ENCODE data around the gene PRRG2.
A peak's percentile ranks its signal among the peaks of the same experiment; 100 is the strongest.

Gene PRRG2

DNA sequence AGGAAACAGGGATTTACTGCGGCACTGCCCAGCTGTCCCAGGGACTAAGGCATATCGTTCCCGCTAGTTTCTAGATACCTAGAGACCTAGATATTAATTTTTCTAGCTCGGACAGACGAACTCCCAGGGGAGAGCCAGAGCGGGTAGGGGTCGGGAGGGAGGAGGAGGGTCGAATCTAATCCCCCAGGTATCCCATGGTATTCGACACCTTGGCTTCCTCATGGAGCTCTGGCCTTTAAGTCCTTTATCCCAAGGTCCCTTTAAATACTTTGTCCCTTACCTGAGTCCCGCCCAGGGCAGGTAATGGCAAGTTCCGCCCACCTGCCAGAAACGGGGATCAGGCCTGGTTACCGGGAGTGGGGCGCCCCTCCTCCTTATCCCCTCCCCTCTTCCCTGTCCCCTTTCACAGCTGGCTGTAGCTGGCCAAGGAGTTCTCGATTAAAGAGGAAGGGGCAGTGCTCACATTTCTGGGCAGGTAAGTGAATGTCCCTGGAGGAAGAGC, at the start of gene PRRG2:
Gene PRRG2, plus strand, starts transcription at position 310 of the 502 bp plus-strand sequence. CDS start 1,904 bp downstream, outside the sequence.
- DNase-seq = peak; percentile 29 to 41

DNA sequence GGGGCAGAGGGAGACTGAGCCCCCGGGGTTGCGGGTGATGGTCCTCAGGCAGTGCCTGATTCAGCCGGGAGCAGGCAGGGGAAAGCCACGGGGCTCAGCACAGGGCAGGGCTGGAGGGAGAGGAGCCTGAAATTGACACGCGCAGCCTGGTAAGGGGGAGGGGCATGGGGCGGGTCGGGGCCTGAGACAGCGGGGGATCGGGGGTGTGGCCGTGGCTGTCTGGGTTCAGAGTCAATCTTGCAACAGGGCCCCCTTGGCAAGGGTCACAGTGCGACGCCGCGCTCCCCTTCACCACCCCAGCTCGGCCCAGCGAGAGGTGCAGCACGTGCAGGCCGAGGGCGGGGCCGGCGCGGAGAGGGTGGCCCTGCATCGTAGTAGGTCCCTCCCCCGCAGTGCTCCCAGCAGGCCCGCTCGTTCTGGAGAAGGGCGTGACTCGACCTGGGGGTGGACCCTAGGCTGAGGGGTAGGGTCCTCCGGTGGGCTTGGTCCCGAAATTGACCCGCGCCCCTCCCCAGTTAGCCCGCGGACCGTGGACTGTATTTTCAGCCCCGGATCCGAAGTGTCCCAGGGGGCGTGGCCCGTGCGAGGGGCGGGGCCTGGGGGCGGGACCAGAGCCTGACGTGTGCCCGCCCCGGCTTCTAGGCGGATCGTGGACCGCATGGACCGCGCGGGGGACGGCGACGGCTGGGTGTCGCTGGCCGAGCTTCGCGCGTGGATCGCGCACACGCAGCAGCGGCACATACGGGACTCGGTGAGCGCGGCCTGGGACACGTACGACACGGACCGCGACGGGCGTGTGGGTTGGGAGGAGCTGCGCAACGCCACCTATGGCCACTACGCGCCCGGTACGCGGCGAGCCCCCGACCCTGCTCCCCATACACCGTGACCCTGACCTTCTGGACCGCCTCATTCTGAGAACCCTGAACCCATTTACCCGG, 47.3 kb upstream of the PRRG2 start:
- peak; percentile 37 to 86 for DNase-seq

DNA sequence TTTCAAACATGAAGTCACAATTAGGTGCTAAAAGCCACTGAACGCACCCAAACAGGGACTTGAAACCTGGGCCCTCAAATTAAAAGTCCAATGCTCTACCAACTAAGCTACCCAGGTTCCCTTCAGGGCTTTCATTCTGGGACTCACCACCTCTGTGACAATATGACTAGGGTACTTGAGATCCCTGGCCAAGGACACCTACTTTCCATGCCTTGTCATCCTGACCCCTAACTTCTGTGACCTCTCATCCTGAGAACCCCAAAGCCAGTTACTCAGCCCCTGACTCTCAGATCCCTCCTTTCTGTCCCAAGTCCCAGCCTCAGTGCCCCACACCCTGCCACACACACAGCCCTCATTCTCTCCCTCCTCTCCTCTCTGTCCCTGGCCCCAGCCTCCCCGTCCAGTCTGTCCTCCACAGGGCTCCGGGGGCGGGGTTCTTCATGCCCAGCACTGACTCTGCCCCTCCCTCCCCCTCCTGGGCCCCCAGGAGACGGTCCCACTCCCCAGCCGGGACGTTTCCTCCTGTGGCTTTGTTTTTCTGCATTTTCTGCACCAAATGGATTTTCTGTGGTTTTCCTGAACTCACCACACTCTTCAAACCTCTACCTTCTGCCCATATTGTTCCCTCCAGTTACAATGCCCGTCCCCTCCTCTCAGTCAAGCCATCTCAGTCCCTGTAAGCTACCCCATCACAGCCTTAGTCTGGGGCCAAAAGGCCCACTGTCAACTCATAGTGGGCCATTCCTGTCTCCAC, 46.3 kb upstream of the PRRG2 start:
- DNase-seq = no peak

DNA sequence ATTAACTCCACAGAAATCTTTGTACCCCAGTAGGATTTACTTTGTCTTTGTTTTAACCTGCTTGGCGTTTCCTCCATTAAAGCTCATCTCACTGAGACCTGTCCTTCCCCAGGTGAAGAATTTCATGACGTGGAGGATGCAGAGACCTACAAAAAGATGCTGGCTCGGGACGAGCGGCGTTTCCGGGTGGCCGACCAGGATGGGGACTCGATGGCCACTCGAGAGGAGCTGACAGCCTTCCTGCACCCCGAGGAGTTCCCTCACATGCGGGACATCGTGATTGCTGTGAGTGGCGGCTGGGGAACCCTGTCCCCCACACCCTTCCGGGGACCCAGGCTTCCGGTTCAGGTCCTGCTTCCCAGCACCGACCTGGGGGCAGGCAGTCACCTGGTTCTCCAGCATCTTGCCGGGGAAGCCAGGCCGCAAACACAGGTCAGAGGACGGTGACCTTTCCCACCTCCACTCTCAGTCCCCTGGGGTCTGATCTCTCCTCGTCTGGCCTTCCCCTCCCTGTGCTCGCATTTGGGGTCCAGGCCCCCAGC, 44.1 kb upstream of the PRRG2 start:
- DNase-seq = no peak

DNA sequence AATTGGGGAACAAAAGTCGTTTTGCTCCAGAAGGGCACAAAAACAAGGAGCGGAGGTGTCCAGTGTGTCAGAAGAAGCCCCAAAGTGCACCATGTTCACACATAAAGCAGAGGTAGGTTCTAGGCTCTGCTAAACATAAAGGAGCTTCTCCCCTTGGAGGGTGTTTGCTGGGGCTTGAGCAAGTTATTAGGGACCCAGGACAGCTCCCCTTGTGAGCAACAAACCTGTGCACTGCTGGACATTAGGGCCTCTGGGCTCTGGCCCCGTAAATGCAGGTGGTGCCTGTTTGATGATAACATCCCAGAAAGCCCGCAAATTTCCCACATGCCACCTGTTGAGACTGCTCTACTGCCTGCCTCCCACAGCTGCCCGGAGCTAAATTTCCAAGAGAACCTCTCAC, 42.5 kb upstream of the PRRG2 start:
- no peak for DNase-seq

DNA sequence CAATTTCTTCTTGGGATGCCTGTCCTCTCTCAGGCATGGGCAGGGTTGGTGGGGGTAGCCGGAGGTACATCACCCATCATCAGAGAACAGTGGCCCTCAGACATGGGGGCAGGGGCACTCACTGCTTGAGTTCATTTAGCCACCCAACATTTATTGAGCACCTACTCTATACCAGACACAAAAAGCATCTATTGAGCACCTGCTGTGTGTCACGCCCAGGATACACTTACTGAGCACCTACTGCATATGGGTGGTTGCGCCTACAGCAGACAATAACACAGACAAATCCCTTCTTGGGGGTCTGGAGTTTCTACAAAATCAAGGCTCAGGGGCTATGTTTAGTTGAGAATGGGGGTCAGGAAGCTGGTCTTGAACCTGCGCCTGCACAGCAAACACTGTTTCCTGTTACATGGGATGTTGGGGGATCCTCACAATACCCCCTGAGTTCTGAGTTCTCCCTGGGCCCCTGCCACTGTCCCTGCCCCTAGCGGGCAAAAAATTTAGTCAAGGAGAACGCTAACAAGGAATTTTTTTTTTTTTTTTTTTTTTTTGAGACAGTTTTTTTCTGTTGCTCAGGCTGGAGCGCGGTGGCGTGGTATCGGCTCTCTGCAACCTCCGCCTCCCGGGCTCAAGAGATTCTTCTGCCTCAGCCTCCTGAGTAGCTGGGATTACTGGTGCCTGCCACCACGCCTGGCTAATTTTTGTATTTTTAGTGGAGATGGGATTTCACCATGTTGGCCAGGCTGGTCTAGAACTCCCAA, 41.7 kb upstream of the PRRG2 start:
- no peak for DNase-seq

DNA sequence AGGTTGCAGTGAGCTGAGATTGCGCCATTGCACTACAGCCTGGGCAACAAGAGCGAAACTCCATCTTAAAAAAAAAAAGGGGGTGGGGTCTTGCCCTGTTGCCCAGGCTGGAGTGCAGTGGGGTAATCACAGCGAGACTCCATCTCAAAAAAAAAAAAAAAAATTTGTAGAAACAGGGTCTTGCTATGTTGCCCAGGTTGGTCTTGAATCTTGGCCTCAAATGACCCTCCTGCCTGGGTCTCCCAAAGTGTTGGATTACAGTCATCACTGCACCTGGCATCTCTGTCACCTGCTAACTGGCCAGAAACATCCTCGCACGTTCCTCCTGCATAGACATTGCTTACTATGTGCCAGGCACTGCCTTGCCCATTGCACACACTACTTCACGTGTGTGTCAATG, 39.2 kb upstream of the PRRG2 start:
- no peak for DNase-seq

DNA sequence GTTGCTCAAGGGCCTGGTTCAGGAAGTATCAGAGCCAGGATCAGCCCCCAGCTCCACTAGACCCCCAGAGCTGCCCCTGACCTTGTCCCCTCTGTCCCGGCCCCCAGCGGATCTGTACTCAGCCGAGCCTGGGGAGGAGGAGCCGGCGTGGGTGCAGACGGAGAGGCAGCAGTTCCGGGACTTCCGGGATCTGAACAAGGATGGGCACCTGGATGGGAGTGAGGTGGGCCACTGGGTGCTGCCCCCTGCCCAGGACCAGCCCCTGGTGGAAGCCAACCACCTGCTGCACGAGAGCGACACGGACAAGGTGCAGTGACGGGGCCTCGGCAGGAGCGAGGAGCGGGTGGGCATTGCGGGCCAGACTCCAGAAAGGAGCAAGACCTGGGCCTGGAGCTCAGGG, 38.7 kb upstream of the PRRG2 start:
- DNase-seq = no peak

DNA sequence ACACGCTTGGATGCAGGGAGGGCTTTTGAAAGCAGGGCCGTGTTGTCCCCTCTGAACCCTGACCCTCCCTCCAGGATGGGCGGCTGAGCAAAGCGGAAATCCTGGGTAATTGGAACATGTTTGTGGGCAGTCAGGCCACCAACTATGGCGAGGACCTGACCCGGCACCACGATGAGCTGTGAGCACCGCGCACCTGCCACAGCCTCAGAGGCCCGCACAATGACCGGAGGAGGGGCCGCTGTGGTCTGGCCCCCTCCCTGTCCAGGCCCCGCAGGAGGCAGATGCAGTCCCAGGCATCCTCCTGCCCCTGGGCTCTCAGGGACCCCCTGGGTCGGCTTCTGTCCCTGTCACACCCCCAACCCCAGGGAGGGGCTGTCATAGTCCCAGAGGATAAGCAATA, 38.1 kb upstream of the PRRG2 start:
- DNase-seq = no peak

DNA sequence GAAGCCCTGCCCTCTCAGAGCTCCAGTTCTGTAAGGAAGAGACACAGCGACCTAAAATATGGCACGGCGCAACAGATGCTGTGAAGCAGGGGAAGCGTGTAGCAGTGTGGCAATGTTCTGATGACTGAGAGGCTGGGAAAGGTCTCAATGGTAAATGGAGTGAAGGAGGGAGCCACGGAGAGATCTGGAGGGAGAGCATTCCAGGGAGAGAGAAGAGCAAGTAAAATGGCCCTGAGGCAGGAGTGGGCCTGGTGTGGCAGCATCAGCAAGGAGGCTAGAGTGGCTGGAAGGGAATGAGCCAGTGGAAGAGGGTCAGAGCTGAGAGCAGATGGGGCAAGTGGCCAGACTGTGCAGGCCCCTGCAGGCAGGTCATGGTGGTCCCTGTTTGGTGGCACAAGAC, 37.0 kb upstream of the PRRG2 start:
- no peak for DNase-seq

DNA sequence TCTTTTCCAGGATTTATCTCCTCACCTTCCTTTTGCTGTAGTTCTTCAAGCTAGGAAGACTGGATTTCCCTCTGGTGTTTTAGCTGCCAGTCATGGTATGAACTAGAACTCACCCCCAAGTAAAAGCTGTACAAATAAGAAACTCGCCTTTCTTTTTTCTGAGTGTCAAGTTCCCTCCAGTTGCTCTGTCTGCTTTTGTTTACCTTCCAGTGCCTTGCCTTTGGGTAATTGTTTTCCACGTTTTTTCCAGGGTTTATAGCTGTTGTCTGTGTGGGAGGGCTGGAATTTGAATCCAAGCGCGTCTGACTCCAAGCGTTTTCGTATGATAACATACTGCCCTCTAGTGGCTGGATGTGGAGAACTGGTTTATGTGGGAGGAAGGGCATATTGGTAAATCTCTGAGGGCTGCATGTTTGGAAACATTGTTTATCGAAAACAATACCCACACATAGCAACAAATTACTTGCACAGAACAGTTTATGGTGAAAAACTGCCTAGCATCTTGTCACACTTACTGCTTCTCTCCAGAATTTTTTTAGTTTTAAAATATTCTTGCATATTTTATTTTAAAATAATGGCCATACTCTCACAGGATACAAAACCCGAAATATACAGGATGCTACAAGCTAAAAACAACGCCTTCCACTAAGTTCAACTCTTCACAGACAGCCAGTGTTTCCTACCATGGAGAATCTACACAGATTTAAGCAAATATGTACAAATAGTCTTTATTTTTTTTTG, 34.1 kb upstream of the PRRG2 start:
- peak; percentile 78 to 93 for DNase-seq

DNA sequence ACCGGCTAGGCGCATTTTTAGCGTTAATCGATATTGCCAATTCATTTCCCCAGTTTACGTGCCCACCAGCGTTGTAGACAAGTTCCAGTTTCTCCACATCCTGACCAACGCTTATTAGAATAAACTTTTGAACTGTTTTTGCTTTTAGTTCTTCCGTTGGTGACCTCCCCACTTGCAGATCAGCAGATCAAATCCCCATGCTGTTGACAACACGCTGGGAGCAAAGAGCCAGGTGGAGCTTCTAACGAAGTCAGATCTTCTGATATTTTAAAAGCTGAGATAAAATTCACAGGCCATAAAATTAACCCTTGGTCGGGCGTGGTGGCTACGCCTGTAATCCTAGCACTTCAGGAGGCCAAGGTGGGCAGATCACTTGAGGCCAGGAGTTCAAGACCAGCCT, 32.1 kb upstream of the PRRG2 start:
- no peak for DNase-seq

DNA sequence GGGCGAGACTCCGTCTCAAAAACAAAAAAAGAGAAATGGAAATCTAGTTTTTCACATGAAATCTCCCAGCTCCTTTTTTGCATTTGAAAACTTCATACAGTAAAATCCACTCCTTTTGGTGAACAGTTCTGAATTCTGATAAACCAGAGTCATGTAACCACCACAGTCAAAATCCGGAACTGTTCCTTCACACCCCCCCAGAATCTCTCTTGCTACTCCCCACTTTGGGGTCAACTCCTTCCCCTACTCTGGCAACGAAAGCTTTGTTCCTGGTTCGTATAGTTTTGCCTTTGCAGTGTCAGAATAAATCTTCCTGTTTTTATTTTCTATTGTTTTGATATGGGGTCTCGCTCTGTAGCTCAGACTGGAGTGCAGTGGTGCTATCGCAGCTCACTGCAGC, 29.6 kb upstream of the PRRG2 start:
- no peak for DNase-seq

DNA sequence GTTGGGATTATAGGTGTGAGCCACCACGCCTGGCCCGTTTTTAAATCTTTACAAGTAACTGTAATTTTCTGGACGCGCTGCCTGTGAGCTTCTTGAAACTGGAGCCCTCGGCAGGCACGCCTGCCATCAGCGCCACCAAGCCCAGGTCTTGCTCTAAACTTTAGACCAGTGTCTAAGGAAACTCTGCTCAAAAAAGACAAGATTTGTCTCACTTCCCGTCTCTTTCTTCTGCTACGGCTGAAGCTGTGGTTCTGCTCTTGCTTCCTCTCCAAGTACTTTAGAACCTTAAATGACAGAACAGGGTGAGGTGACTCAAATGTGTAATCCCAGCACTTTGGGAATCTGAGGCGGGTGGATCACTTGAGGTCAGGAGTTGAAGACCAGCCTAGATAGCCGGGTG, 28.4 kb upstream of the PRRG2 start:
- no peak for DNase-seq

DNA sequence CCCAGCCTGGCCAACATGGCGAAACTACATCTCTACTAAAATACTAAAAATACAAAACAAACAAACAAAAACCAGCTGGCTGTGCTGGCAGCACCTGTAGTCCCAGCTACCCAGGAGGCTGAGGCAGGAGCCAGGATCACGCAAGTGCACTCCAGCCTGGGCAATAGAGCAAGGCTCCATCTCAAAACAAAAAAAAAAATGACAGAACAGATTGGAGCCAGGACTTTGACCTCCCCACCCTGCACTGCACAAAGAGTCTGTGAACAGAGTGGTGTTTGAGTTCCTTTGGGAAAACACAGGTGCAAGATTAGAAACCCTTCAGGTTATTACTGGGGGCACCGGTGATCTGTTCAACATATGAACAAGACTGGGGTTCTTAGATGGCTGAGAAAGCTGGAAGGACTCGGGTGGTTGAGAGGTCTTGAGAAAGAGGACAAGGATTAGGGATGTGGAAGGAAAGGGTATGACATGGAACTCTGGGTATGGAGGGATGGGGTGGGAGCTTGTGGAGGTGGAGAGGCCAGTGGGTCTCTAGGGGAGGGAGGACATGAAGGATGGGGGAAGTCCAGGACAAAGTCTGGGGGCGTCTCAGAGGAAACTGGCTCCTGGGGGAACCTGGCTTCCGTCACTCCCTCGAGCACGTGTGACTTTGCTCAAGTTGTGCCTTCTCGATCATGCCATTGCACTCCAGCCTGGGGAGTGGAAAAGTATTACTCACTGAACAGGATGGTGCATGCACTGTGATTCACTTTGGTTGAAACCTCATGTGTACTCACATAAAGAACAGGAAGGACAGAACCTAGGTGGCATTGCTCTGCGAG, 27.5 kb upstream of the PRRG2 start:
- DNase-seq = no peak

DNA sequence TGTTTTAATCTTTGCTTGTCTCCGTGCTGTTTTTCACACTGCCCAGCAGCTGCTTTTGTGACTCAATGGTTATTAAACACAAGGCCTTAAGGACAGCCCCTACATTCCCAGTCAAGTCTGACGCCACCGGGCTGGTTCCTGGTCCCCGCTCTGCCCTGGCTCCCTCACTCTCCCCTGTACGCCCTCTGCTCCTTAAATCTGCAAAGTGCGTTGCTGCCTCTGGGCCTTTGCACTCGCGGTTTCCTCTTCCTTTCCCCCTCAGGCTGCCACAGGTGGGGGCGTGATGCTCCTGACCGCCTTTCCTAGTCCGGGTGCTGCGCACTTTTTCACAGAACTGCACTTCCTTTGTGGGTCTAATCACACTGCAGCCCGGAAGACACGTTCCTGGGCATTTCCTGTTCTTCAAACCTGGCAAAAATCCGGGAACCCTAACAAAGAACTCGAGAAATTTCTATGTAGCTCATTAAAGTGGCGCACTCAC, 26.4 kb upstream of the PRRG2 start:
- DNase-seq = no peak

DNA sequence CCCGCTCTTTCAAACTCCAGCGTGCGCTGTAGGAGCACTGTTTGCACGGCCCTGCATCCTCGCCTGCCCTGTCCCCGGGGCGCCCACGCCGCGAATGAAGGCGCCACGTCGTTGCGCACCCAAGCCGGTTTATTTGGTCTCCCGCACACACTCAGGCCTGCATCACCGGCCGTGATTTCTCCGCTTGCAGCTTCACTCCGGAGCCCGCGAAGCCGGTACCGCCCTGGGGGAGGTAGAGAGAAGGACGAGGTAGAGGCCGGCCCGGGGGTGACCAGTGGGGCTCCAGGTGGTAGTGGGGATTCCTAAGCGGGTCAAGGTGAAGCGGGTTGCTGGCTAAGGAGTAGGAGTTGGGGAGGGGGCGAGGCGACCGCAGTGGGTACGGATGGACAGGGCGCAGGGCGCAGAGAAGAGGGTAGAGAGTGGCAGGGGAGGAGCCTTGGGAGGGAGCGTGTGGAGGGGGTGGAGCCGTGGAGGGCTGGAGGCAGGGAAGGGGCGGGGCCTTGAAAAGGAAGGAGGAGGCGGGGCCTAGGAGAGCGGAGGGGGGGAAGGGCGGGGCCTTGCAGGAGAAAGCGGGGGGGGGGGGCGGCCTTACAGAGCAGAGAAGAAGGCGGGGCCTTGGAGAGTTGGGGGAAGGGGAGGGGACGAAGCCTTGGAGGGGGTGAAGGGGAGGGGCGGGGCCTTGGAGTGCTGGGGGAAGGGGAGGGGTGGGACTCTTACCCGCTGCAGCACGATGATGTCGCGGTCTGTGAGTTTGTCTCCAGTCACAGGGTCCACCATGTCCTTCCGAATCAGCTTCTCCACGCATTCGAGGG, 25.3 kb upstream of the PRRG2 start:
- DNase-seq = peak in 1 of 2 experiments; percentile 50

DNA sequence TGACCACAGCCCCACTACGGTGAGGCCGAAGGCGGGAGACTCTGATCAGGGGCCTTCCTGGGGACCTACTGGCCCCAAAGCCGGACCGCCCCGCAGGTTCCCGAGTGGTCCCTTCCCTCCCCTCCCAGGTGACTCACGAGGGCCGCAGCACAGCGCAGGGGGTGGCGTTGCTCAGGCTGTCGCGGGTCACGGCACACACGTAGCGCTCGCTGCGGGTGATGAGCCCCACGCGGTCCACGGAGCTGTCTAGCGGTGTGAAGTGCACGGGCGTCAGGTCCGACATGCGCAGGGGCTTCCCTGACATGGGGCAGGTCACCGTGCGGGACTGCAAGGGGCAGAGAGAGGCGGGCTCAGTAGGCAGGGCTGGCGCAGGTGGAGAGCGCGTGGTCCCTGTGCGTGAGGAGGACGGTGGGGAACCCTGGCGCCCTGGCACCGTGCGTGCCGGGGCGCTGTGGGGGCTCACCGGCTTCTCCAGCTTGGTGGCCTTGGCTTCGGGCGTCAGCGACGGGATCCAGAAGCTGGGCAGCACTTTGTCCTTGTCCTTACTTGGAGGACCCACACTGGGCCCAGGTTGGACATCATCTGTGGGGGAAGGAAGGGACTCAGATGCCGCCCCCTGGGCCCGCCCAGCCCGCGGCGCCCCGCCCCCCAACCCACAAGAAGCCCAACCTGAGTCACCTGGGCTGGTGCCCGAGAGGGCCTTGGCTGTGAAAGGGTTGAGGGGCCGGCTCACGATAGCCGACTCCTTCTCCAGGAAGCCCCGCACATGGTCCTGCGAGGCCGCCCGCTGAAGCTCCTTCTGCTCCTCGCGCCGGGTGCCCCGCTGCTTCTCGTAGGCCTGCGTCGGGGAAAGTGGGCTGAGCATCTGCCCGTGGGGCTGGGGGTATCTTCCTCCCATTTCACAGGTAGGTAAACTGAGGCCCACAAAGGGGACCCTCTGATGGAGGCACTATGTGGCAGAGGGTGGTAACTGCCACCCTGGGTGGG, 24.4 kb upstream of the PRRG2 start:
- DNase-seq = no peak

Measured in NCI-H526 (cell line).